ENCODE data around the gene HPSE2. TPM values are rescaled to one million over a fixed set of nuclear protein-coding genes. Genes with fewer than 3 reads are reported as not detected.

Gene HPSE2
- total and polyA plus RNA-seq, 4 donors: 0.05 TPM; not detected in 3

DNA sequence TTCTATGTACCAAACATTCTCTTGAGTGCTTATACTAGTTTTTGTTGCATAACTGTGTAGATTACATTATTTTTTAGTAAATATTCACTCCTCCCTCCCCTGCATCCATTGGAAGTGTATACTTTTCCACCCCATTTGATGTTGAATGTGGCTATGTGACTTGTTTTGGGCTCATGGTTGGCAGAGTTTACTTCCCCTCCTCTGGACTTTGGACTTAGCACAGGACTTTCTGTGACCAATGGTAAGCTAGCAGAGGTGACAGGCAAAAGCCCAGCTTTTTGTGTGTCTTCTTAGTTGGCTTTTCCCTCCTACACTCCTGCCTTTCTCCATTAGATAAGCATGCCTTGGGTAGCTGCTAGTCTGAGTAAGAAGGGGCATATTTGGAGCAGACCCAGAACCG is 353.9 kb downstream of the HPSE2 start:
- Histone ChIP-seq H3K9me3 (ENCODE audit: control insufficient read depth in 4 of 4, low read length in 3 of 4) (no peaks in the 10 kb centered on the region), H3K27me3 (ENCODE audit: control insufficient read depth in 4 of 4, insufficient read depth in 4 of 4, low read length in 3 of 4) (peaks cover 0 to 4% (median 0%) of the 10 kb centered on the region in 4 donors), H3K9ac (ENCODE audit: low read depth in 1 of 2, low read length in 2 of 2) (no peak overlapping the region), H3K36me3 (ENCODE audit: control insufficient read depth in 4 of 4, insufficient read depth in 3 of 4, low read depth in 1 of 4, low read length in 3 of 4) (no peaks in the 10 kb centered on the region), H3K27ac (ENCODE audit: low read depth in 1 of 2, low read length in 2 of 2) (no peak overlapping the region), H3K4me3 (ENCODE audit: low read depth in 1 of 3, low read length in 3 of 3) (no peak overlapping the region), H3K4me1 (ENCODE audit: control insufficient read depth in 4 of 4, insufficient read depth in 4 of 4, low read length in 3 of 4) (no peaks in the 10 kb centered on the region)
- 71% methylated on average over 1 of the region's 1 CpG for WGBS
- TF ChIP-seq EGR1 (IDR thresholded peaks at IDR 0.05; ENCODE audit: low read depth in 2 of 2): no peak
- no peak for TF ChIP-seq RAD21 (IDR thresholded peaks at IDR 0.05)
- TF ChIP-seq, protein P1, sequence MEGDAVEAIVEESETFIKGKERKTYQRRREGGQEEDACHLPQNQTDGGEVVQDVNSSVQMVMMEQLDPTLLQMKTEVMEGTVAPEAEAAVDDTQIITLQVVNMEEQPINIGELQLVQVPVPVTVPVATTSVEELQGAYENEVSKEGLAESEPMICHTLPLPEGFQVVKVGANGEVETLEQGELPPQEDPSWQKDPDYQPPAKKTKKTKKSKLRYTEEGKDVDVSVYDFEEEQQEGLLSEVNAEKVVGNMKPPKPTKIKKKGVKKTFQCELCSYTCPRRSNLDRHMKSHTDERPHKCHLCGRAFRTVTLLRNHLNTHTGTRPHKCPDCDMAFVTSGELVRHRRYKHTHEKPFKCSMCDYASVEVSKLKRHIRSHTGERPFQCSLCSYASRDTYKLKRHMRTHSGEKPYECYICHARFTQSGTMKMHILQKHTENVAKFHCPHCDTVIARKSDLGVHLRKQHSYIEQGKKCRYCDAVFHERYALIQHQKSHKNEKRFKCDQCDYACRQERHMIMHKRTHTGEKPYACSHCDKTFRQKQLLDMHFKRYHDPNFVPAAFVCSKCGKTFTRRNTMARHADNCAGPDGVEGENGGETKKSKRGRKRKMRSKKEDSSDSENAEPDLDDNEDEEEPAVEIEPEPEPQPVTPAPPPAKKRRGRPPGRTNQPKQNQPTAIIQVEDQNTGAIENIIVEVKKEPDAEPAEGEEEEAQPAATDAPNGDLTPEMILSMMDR (IDR thresholded peaks at IDR 0.05; ENCODE audit: low read depth, low read length, missing input control): no peak
- TF ChIP-seq, protein P2, sequence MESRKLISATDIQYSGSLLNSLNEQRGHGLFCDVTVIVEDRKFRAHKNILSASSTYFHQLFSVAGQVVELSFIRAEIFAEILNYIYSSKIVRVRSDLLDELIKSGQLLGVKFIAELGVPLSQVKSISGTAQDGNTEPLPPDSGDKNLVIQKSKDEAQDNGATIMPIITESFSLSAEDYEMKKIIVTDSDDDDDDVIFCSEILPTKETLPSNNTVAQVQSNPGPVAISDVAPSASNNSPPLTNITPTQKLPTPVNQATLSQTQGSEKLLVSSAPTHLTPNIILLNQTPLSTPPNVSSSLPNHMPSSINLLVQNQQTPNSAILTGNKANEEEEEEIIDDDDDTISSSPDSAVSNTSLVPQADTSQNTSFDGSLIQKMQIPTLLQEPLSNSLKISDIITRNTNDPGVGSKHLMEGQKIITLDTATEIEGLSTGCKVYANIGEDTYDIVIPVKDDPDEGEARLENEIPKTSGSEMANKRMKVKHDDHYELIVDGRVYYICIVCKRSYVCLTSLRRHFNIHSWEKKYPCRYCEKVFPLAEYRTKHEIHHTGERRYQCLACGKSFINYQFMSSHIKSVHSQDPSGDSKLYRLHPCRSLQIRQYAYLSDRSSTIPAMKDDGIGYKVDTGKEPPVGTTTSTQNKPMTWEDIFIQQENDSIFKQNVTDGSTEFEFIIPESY (IDR thresholded peaks at IDR 0.05): no peak
- TF ChIP-seq HNF4G (IDR thresholded peaks at IDR 0.05): peak; percentile 15
- TF ChIP-seq, protein P3, sequence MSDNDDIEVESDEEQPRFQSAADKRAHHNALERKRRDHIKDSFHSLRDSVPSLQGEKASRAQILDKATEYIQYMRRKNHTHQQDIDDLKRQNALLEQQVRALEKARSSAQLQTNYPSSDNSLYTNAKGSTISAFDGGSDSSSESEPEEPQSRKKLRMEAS (IDR thresholded peaks at IDR 0.05): no peak
- no peak for TF ChIP-seq GABPA (IDR thresholded peaks at IDR 0.05 in 1 of 2, conservative IDR thresholded peaks at IDR 0.05 in 1 of 2)
- TF ChIP-seq FOXA2 (IDR thresholded peaks at IDR 0.05): no peak
- no peak for TF ChIP-seq SP1 (IDR thresholded peaks at IDR 0.05)
- TF ChIP-seq, protein P4, sequence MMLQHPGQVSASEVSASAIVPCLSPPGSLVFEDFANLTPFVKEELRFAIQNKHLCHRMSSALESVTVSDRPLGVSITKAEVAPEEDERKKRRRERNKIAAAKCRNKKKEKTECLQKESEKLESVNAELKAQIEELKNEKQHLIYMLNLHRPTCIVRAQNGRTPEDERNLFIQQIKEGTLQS (IDR thresholded peaks at IDR 0.05): no peak
- peak; percentile 63 to 69 for TF ChIP-seq HNF4A (conservative IDR thresholded peaks at IDR 0.05)
- DNase-seq (ENCODE audit: low spot score): no peak

DNA sequence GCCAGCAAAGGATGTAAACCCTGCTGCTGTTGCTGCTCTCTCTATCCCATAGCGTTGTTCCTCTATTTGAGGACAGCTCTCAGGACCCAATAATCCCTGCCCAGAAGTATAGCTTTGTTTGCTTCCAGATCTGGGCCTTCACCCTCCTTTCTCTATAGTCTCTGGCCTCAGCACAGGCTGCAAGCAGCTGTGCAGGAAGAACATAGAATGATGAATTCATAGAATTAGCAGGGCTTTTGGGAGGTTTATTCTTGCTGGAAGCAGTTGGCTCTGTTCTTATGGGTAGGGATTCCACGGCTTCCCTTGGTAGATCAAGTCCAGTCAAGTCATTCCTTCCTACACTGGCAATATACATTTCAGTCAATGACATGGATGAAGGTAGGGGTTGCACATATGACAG is 354.7 kb downstream of the HPSE2 start:
- no peak for DNase-seq (ENCODE audit: low spot score)
- Histone ChIP-seq H3K9me3 (ENCODE audit: control insufficient read depth in 4 of 4, low read length in 3 of 4) (no peaks in the 10 kb centered on the region), H3K4me1 (ENCODE audit: control insufficient read depth in 4 of 4, insufficient read depth in 4 of 4, low read length in 3 of 4) (no peaks in the 10 kb centered on the region), H3K9ac (ENCODE audit: low read depth in 1 of 2, low read length in 2 of 2) (no peak overlapping the region), H3K4me3 (ENCODE audit: low read depth in 1 of 3, low read length in 3 of 3) (no peak overlapping the region), H3K36me3 (ENCODE audit: control insufficient read depth in 4 of 4, insufficient read depth in 3 of 4, low read depth in 1 of 4, low read length in 3 of 4) (no peaks in the 10 kb centered on the region), H3K27ac (ENCODE audit: low read depth in 1 of 2, low read length in 2 of 2) (no peak overlapping the region), H3K27me3 (ENCODE audit: control insufficient read depth in 4 of 4, insufficient read depth in 4 of 4, low read length in 3 of 4) (peaks cover 0 to 4% (median 0%) of the 10 kb centered on the region in 4 donors)
- WGBS: 62% methylated on average over 2 of the region's 2 CpGs
- TF ChIP-seq, protein P5, sequence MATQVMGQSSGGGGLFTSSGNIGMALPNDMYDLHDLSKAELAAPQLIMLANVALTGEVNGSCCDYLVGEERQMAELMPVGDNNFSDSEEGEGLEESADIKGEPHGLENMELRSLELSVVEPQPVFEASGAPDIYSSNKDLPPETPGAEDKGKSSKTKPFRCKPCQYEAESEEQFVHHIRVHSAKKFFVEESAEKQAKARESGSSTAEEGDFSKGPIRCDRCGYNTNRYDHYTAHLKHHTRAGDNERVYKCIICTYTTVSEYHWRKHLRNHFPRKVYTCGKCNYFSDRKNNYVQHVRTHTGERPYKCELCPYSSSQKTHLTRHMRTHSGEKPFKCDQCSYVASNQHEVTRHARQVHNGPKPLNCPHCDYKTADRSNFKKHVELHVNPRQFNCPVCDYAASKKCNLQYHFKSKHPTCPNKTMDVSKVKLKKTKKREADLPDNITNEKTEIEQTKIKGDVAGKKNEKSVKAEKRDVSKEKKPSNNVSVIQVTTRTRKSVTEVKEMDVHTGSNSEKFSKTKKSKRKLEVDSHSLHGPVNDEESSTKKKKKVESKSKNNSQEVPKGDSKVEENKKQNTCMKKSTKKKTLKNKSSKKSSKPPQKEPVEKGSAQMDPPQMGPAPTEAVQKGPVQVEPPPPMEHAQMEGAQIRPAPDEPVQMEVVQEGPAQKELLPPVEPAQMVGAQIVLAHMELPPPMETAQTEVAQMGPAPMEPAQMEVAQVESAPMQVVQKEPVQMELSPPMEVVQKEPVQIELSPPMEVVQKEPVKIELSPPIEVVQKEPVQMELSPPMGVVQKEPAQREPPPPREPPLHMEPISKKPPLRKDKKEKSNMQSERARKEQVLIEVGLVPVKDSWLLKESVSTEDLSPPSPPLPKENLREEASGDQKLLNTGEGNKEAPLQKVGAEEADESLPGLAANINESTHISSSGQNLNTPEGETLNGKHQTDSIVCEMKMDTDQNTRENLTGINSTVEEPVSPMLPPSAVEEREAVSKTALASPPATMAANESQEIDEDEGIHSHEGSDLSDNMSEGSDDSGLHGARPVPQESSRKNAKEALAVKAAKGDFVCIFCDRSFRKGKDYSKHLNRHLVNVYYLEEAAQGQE (IDR thresholded peaks at IDR 0.05): no peak
- TF ChIP-seq, protein P3 (IDR thresholded peaks at IDR 0.05): no peak
- TF ChIP-seq JUND (IDR thresholded peaks at IDR 0.05) (no peak), RXRA (IDR thresholded peaks at IDR 0.05) (no peak), GABPA (IDR thresholded peaks at IDR 0.05 in 1 of 2, conservative IDR thresholded peaks at IDR 0.05 in 1 of 2) (no peak), YY1 (IDR thresholded peaks at IDR 0.05) (no peak), SP1 (IDR thresholded peaks at IDR 0.05) (no peak), RAD21 (IDR thresholded peaks at IDR 0.05) (no peak), HNF4G (IDR thresholded peaks at IDR 0.05) (no peak), EGR1 (IDR thresholded peaks at IDR 0.05; ENCODE audit: low read depth in 2 of 2) (no peak)
